ENCODE measurements around the gene CHI3L1.

Gene CHI3L1

DNA sequence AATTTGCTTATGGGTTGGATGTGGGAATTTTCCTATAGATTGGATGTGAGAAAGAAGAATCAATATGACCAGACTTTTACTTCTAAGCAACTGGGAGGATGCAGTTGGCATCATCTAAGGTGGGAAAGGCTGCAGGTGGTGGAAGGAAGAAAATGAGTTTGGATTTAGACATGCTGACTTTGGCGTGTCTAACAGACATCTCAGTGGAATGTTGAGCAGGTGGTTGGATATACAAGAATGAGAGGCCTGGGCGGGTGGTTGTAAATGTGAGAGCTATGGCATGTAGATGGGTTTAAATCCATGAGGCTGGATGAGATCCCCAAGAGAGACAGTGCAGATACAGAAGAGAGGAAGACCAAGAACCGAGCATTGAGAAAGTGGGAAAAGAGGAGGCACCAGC, 48.4 kb downstream of the CHI3L1 start:
- FAIRE-seq (no peak), DNase-seq (ENCODE audit: insufficient read length, low spot score) (no peak)

DNA sequence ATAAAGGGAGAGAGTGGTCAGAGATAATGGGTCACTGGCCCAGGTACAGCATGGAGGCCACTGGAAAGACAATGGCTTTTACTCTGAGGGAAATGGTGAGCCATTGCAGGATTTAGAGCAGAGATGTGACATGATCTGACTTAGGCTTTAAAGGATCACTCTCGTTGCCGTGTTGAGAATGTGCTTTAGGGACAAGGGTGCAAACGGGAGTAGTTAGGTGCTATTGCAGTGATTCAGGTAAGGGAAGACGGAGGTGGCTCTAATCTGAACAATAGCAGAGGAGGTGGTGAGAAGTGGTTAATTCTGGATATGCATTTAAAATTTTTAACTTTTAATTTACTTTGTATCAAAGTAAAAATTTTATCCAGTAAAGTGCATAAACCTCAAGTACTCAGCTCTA, 49.2 kb downstream of the CHI3L1 start:
- FAIRE-seq (no peak), DNase-seq (ENCODE audit: insufficient read length, low spot score) (no peak)

DNA sequence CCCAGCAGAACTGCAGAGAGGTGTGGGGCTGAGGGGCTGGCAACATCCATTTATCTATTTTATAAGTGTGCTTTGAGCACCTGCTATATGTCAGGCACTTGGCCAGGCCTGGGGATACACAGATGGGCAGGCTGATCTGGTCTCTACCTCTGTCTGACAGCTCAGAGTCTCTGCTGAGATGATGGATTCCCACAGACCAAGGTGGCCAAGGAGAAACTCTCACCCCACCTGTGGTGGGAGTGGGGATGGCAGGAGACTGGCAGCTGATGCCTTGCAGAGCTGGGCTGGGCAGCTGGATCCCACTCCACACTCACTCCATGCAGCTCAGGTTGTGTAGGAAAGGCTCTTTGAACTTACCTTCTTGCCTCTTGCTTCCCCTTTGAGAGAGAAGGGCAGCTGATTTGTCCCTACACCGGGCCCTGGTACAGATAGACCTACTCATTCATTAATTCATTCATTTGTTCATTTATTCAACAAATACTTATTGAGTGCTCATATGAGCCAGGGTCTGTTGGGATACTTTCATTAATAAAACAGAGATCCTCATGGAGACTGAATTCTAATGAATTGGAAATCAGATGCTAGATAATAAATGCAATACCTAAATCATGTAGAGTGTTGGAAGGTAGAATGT, 50.0 kb downstream of the CHI3L1 start:
- FAIRE-seq, result no peak
- DNase-seq (ENCODE audit: insufficient read length, low spot score), result no peak

DNA sequence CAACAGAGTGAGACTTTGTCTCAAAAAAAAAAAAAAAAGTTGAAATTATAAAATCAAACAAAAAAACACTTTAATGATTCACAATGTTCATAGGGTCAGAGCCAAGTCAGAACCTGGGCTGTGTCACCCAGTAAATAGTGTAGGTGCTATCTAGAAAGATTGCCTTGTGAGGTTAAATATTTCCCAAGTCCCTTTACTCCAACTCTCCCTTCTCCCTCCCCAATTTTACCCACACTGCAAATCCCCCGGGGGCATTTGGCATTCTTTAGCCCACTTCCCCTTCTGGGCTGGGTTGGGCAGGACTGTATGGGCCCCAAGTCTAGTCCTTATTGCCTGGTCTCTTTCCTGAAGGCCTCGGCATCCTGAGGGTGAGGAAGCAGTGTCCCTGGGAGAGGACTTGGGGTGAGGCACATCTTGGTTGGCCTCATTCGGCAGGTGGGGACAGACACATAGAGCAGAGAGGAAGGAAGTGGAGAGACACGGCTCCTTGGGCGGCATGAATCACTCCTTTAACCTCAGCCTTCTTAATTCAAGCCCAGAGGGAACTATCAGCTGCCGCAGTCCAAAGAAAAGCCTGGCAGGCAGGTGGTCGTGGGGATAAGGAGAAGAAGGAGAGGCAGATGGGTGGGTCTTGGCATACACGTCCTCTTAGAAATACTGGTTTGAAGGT, 50.7 kb downstream of the CHI3L1 start:
- FAIRE-seq (no peak), DNase-seq (ENCODE audit: insufficient read length, low spot score) (no peak)

DNA sequence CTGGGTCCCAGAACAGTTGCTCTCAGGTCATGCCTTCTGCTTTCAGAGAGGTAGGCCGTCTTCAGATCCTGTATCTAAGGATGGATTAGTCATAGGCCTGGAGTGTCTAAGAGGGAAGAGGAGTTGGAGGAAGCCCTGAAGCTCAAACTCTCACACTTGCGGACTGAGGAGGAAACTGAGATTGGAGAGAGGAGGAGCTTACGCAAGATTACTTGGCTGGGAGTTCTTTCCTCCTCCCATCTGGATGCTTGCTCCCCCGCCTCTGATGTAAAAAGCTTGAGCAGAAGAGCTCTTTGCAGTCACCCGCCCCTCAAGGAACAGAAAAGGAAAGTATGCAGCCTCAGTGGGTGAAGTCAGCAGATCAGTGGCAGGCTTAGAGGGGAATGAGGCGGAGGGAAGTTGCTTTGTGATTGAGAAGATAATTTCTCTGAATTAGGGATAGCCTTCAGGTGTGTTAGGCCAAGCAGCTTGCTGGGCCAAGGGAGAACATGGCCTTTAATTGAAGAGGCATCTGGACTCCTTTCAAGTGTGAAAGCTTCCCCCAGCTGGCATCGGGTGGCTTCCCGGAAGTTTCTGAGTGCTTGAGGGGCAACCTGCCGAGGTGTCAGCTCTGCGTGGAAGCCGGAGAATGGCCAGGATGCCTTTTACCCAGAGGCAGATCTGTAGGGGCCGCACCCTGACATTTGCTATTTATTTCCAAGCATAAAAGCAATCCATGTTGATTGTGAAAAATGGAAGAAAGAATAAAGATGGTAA, 52.4 kb downstream of the CHI3L1 start:
- no peak for FAIRE-seq
- no peak for DNase-seq (ENCODE audit: insufficient read length, low spot score)

DNA sequence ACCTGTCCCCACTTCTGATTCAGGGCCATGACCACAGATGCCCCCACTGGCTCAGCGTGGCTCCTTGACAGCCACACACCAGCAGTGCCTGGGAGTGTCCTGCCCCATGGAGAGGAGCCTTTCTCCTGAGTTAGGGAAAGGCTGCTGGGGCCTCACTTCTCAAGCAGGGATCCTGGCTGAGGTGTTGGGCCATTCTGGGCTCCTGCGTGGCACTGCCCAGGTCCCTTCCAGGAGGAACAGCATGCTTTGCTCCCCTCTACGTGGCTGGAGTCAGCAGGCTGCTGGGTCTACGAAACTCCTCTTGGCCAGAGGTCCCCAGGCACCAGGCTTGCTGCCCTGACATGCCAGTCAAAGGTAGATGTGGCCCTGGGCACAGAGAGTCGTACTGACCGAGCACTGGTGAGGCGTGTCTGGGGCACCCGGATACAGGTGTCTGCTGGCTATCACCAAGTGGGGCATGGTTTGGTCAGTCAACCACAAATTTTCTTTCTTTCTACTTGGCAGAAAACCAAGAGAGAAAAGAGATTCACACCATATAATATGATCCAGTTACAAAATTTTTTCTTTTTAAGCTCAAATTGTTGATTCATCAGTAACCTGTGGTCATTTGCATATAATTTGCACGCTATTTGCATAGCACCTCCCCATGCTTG, 54.8 kb downstream of the CHI3L1 start:
- DNase-seq (ENCODE audit: insufficient read length, low spot score), result no peak
- FAIRE-seq, result no peak

DNA sequence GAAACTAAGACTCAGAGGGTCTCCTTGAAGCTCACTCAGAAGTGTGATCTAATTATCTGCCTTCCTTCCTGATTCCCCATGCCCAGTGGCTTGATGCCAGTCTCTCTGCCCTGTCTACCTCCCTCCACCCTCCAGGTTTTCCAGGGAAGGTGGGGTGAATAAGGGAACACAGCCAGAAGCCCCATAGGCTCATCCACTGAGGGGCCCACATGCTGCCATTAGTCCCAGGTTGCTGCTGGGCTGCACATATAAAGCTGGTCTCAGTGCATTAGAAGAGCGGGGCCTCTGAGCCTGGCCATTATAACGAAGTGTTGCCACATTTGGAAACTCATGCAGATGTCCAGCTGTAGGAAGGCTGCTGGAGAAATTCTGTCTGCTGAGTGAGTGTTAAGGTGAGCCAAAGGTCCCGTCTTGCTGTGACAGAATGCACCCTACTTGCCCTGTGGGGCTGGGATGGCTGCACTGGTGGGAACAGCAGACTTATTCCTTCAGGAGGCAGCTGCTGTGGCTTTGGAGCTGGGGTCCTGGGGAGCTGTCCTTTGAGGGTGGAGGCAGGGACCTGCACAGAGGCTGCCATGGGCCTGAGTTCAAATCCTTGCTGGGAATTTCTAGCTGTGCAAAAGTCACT, 56.0 kb downstream of the CHI3L1 start:
- no peak for FAIRE-seq
- DNase-seq (ENCODE audit: insufficient read length, low spot score), result no peak

DNA sequence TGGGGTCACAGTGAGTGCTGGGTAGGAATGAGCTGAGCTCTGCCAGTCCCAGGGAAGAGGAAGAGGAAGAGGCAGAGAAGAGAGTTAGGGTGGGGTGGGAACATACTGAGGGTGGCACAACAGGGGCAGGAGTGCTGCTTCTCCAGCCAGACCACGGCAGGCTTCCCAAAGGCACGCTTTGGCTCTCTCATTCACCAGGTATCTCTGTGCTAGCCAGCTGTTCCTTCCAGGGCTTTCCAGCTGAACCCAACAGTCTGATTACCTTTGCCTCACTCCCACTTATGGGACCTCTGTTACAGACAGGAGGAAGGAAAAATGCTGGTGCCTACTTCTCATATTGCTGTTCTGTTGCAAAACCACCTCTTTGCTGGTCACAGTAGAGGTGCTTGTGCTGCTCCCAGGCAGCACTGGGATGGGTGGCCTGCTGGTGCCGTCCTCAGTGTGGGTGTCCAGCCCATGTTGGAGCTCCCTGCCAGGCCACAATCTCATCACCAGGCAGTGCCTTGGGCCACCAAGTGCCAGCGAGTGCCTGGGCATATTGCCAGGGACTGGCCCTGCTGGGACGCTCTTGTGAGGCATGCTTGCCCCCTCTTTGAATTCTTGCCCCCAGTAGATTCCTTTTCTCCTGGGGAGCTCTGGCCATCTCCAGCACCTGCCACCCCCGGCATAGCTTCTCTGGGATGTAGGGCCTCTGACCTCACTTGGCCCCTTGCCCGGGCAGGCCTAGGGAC, 56.8 kb downstream of the CHI3L1 start:
- DNase-seq (ENCODE audit: insufficient read length, low spot score) (no peak), FAIRE-seq (no peak)

Data from GM19239 (cell line).